ENCODE data around the gene STX19.

The STX19 gene

GRCh38 chr3:93991631-93992030, 36.8 kb downstream of the STX19 start:
- Histone ChIP-seq H2AK5ac (ENCODE audit: low read length) (no peak overlapping the region), H2BK15ac (replicated peaks; ENCODE audit: low read depth) (no peak overlapping the region), H3K27me3 (ENCODE audit: insufficient read depth, low read length, poor library complexity) (no peaks in the 10 kb centered on the region), H3K56ac (ENCODE audit: low read length) (no peak overlapping the region), H3K27ac (ENCODE audit: low read depth, low read length) (no peak overlapping the region), H3K4ac (ENCODE audit: low read depth, low read length) (no peak overlapping the region), H3K79me2 (ENCODE audit: control insufficient read depth, insufficient read depth, low read length) (peaks cover 11% of the 10 kb centered on the region), H3K79me1 (ENCODE audit: low read length) (peaks cover 6% of the 10 kb centered on the region), H3K9ac (ENCODE audit: low read length) (no peak overlapping the region), H2BK120ac (ENCODE audit: low read depth, low read length) (no peak overlapping the region), H4K8ac (ENCODE audit: low read depth, low read length) (no peak overlapping the region), H3K4me3 (ENCODE audit: low read length) (no peak overlapping the region), H3K4me1 (ENCODE audit: control insufficient read depth, low read depth, low read length) (no peaks in the 10 kb centered on the region), H4K5ac (ENCODE audit: low read length) (no peak overlapping the region), H3K23ac (ENCODE audit: low read length) (no peak overlapping the region), H2BK5ac (ENCODE audit: low read length) (no peak overlapping the region), H3K4me2 (ENCODE audit: low read length) (no peak overlapping the region), H3K36me3 (ENCODE audit: control insufficient read depth, insufficient read depth, low read length) (no peaks in the 10 kb centered on the region), H3K18ac (ENCODE audit: low read length) (no peak overlapping the region)
- WGBS (ENCODE audit: extremely low coverage, insufficient coverage, low lambda C conversion rate) = no CpG with 5 or more reads among the region's 2 CpGs
- no peak for DNase-seq

GRCh38 chr3:93989241-93989640, 39.2 kb downstream of the STX19 start:
- H3K79me2 ChIP-seq (ENCODE audit: control insufficient read depth, insufficient read depth, low read length) = peaks cover 16% of the 10 kb centered on the region
- H3K27me3 ChIP-seq (ENCODE audit: insufficient read depth, low read length, poor library complexity) = no peaks in the 10 kb centered on the region
- H3K4ac ChIP-seq (ENCODE audit: low read depth, low read length) = no peak overlapping the region
- no peak overlapping the region for H3K4me2 ChIP-seq (ENCODE audit: low read length)
- no peak overlapping the region for H2BK120ac ChIP-seq (ENCODE audit: low read depth, low read length)
- H3K23ac ChIP-seq (ENCODE audit: low read length) = no peak overlapping the region
- no peak overlapping the region for H3K18ac ChIP-seq (ENCODE audit: low read length)
- peak; percentile 31 for DNase-seq
- no peak overlapping the region for H4K5ac ChIP-seq (ENCODE audit: low read length)
- no CpG with 5 or more reads among the region's 3 CpGs for WGBS (ENCODE audit: extremely low coverage, insufficient coverage, low lambda C conversion rate)
- H3K4me1 ChIP-seq (ENCODE audit: control insufficient read depth, low read depth, low read length) = no peaks in the 10 kb centered on the region
- H2AK5ac ChIP-seq (ENCODE audit: low read length) = no peak overlapping the region
- no peak overlapping the region for H2BK15ac ChIP-seq (replicated peaks; ENCODE audit: low read depth)
- no peak overlapping the region for H3K4me3 ChIP-seq (ENCODE audit: low read length)
- H3K27ac ChIP-seq (ENCODE audit: low read depth, low read length) = no peak overlapping the region
- no peak overlapping the region for H4K8ac ChIP-seq (ENCODE audit: low read depth, low read length)
- H2BK5ac ChIP-seq (ENCODE audit: low read length) = no peak overlapping the region
- no peak overlapping the region for H3K9ac ChIP-seq (ENCODE audit: low read length)
- H3K56ac ChIP-seq (ENCODE audit: low read length) = no peak overlapping the region
- H3K79me1 ChIP-seq (ENCODE audit: low read length) = peaks cover 4% of the 10 kb centered on the region
- no peaks in the 10 kb centered on the region for H3K36me3 ChIP-seq (ENCODE audit: control insufficient read depth, insufficient read depth, low read length)

- Histone ChIP-seq H3K79me1 (ENCODE audit: low read length) (peaks cover 3% of the 10 kb centered on the region), H3K4me1 (ENCODE audit: control insufficient read depth, low read depth, low read length) (no peaks in the 10 kb centered on the region), H2AK5ac (ENCODE audit: low read length) (no peak overlapping the region), H2BK5ac (ENCODE audit: low read length) (no peak overlapping the region), H3K9ac (ENCODE audit: low read length) (no peak overlapping the region), H3K18ac (ENCODE audit: low read length) (no peak overlapping the region), H4K8ac (ENCODE audit: low read depth, low read length) (no peak overlapping the region), H3K4me2 (ENCODE audit: low read length) (no peak overlapping the region), H3K27ac (ENCODE audit: low read depth, low read length) (no peak overlapping the region), H3K79me2 (ENCODE audit: control insufficient read depth, insufficient read depth, low read length) (peaks cover 13% of the 10 kb centered on the region), H3K4ac (ENCODE audit: low read depth, low read length) (no peak overlapping the region), H3K23ac (ENCODE audit: low read length) (no peak overlapping the region), H3K27me3 (ENCODE audit: insufficient read depth, low read length, poor library complexity) (no peaks in the 10 kb centered on the region), H2BK120ac (ENCODE audit: low read depth, low read length) (no peak overlapping the region), H3K4me3 (ENCODE audit: low read length) (no peak overlapping the region), H2BK15ac (replicated peaks; ENCODE audit: low read depth) (no peak overlapping the region), H3K36me3 (ENCODE audit: control insufficient read depth, insufficient read depth, low read length) (no peaks in the 10 kb centered on the region), H4K5ac (ENCODE audit: low read length) (no peak overlapping the region), H3K56ac (ENCODE audit: low read length) (no peak overlapping the region)
- no CpG with 5 or more reads among the region's 9 CpGs for WGBS (ENCODE audit: extremely low coverage, insufficient coverage, low lambda C conversion rate)
- DNase-seq = no peak
Measured at GRCh38 chr3:93988764-93989163, 39.6 kb downstream of the STX19 start.

- H3K4me3 ChIP-seq (ENCODE audit: low read length) = no peak overlapping the region
- H3K36me3 ChIP-seq (ENCODE audit: control insufficient read depth, insufficient read depth, low read length) = no peaks in the 10 kb centered on the region
- peaks cover 3% of the 10 kb centered on the region for H3K79me1 ChIP-seq (ENCODE audit: low read length)
- H3K4ac ChIP-seq (ENCODE audit: low read depth, low read length) = no peak overlapping the region
- H3K27ac ChIP-seq (ENCODE audit: low read depth, low read length) = no peak overlapping the region
- H3K79me2 ChIP-seq (ENCODE audit: control insufficient read depth, insufficient read depth, low read length) = peaks cover 15% of the 10 kb centered on the region
- no peak overlapping the region for H4K5ac ChIP-seq (ENCODE audit: low read length)
- H3K27me3 ChIP-seq (ENCODE audit: insufficient read depth, low read length, poor library complexity) = no peaks in the 10 kb centered on the region
- no peak overlapping the region for H3K9ac ChIP-seq (ENCODE audit: low read length)
- no peak for DNase-seq
- no peaks in the 10 kb centered on the region for H3K4me1 ChIP-seq (ENCODE audit: control insufficient read depth, low read depth, low read length)
- no peak overlapping the region for H2BK5ac ChIP-seq (ENCODE audit: low read length)
- no peak overlapping the region for H2BK120ac ChIP-seq (ENCODE audit: low read depth, low read length)
- H2BK15ac ChIP-seq (replicated peaks; ENCODE audit: low read depth) = no peak overlapping the region
- no peak overlapping the region for H3K23ac ChIP-seq (ENCODE audit: low read length)
- H3K56ac ChIP-seq (ENCODE audit: low read length) = no peak overlapping the region
- H3K18ac ChIP-seq (ENCODE audit: low read length) = no peak overlapping the region
- H2AK5ac ChIP-seq (ENCODE audit: low read length) = no peak overlapping the region
- no peak overlapping the region for H3K4me2 ChIP-seq (ENCODE audit: low read length)
- no peak overlapping the region for H4K8ac ChIP-seq (ENCODE audit: low read depth, low read length)
Measured at GRCh38 chr3:93988283-93988682, 40.1 kb downstream of the STX19 start.

- Histone ChIP-seq H3K36me3 (ENCODE audit: control insufficient read depth, insufficient read depth, low read length) (no peaks in the 10 kb centered on the region), H3K4me2 (ENCODE audit: low read length) (no peak overlapping the region), H3K27ac (ENCODE audit: low read depth, low read length) (no peak overlapping the region), H4K8ac (ENCODE audit: low read depth, low read length) (no peak overlapping the region), H2BK5ac (ENCODE audit: low read length) (no peak overlapping the region), H2BK15ac (replicated peaks; ENCODE audit: low read depth) (no peak overlapping the region), H4K5ac (ENCODE audit: low read length) (no peak overlapping the region), H3K4me1 (ENCODE audit: control insufficient read depth, low read depth, low read length) (no peaks in the 10 kb centered on the region), H3K27me3 (ENCODE audit: insufficient read depth, low read length, poor library complexity) (no peaks in the 10 kb centered on the region), H3K9ac (ENCODE audit: low read length) (no peak overlapping the region), H2BK120ac (ENCODE audit: low read depth, low read length) (no peak overlapping the region), H3K79me2 (ENCODE audit: control insufficient read depth, insufficient read depth, low read length) (peaks cover 17% of the 10 kb centered on the region), H3K4me3 (ENCODE audit: low read length) (no peak overlapping the region), H3K4ac (ENCODE audit: low read depth, low read length) (no peak overlapping the region), H3K18ac (ENCODE audit: low read length) (no peak overlapping the region), H3K79me1 (ENCODE audit: low read length) (peaks cover 3% of the 10 kb centered on the region), H3K23ac (ENCODE audit: low read length) (no peak overlapping the region), H3K56ac (ENCODE audit: low read length) (no peak overlapping the region), H2AK5ac (ENCODE audit: low read length) (no peak overlapping the region)
- WGBS (ENCODE audit: extremely low coverage, insufficient coverage, low lambda C conversion rate) = no CpG with 5 or more reads among the region's 5 CpGs
- DNase-seq = no peak
Measured at GRCh38 chr3:93984618-93985017, 43.8 kb downstream of the STX19 start.

GRCh38 chr3:93983408-93983807, 45.0 kb downstream of the STX19 start:
- Histone ChIP-seq H2BK15ac (replicated peaks; ENCODE audit: low read depth) (no peak overlapping the region), H3K9ac (ENCODE audit: low read length) (no peak overlapping the region), H3K56ac (ENCODE audit: low read length) (no peak overlapping the region), H3K4ac (ENCODE audit: low read depth, low read length) (no peak overlapping the region), H3K18ac (ENCODE audit: low read length) (no peak overlapping the region), H3K79me1 (ENCODE audit: low read length) (peaks cover 3% of the 10 kb centered on the region), H3K36me3 (ENCODE audit: control insufficient read depth, insufficient read depth, low read length) (no peaks in the 10 kb centered on the region), H4K8ac (ENCODE audit: low read depth, low read length) (no peak overlapping the region), H2BK5ac (ENCODE audit: low read length) (no peak overlapping the region), H3K27me3 (ENCODE audit: insufficient read depth, low read length, poor library complexity) (no peaks in the 10 kb centered on the region), H2BK120ac (ENCODE audit: low read depth, low read length) (no peak overlapping the region), H4K5ac (ENCODE audit: low read length) (no peak overlapping the region), H3K4me1 (ENCODE audit: control insufficient read depth, low read depth, low read length) (no peaks in the 10 kb centered on the region), H3K27ac (ENCODE audit: low read depth, low read length) (no peak overlapping the region), H3K4me3 (ENCODE audit: low read length) (no peak overlapping the region), H3K23ac (ENCODE audit: low read length) (no peak overlapping the region), H3K4me2 (ENCODE audit: low read length) (no peak overlapping the region), H3K79me2 (ENCODE audit: control insufficient read depth, insufficient read depth, low read length) (peaks cover 14% of the 10 kb centered on the region), H2AK5ac (ENCODE audit: low read length) (no peak overlapping the region)
- DNase-seq = no peak
- no CpG with 5 or more reads among the region's 3 CpGs for WGBS (ENCODE audit: extremely low coverage, insufficient coverage, low lambda C conversion rate)
